ENCODE measurements around the gene ANKH.

Gene ANKH

DNA sequence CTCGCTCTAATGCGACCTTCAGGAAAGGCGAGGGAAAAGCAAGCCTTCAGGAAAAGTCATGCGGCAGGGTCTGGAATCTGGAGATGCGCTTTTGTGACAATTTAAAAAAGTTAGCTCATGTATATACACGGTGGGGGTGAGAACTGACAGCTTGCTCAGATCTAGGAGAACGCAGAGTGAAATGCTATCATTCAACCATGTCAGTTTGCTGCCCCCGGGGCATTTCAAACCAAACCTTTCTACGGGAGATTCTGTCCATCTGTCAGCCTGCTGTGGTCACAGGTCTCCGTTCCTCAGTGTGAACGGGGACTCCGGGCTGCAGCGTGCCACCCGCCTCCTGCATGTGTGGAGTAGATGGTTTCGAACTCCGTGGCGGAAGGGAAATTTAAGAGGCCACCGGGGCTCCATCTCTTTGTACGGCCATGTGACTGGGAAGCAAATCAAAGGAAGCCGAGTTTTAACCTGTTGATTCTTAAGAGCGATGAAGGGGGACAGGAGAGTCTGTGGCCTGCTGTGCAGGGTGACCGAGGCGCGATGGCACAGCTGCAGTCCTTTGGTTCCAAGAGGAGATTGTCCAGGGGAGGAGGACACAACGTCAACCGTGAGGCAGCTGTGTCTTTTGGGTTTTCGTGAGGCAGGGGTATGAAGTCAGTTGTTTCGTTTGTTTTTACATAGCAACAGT is 161.1 kb downstream of the ANKH start:
- DNase-seq, result no peak

DNA sequence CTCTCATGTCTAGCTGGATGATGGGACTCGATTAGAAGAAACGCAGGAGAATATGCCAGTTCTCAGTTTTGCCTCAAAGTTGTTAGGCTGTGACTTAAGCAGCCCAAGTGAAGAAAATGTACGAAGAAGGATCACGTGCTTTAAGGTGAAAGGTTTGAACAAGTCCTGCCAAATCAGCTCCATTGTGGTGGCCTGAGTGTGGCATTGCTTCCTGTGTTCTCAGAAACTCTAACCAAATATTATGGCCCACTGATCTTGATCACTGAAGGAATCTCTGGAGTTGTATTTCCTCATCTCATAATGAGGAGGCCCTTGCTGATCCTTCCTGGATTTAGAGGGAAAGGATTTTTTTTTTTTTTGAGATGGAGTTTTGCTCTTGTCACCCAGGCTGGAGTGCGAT is 163.0 kb downstream of the ANKH start:
- DNase-seq, result no peak

DNA sequence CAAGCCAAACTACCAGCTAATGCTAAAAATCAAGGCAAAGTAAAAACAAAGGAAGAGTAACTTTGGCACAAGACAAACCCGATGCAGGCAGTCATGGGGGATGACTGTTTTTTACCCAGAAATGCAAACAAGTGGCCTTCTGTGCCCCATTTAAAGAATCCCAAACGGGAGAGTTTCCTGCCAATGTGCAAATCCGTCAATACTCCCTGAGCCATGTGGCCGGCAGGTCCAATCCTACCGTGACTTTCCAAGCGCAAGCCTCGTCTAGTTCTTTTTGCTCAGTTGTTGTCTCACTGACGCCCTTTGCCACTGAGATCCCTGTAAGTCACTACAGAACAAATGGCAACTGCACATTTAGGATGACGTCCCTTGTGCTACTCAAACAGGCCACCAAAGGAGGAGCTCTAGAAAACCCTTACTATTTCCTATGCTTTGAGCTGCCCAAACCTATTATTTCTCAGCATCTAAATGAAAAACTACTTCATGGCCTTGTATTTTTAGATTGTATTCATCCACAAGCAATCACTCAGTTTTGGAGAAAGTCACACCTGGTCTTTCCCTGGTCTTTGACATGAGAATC is 163.7 kb downstream of the ANKH start:
- DNase-seq, result no peak

DNA sequence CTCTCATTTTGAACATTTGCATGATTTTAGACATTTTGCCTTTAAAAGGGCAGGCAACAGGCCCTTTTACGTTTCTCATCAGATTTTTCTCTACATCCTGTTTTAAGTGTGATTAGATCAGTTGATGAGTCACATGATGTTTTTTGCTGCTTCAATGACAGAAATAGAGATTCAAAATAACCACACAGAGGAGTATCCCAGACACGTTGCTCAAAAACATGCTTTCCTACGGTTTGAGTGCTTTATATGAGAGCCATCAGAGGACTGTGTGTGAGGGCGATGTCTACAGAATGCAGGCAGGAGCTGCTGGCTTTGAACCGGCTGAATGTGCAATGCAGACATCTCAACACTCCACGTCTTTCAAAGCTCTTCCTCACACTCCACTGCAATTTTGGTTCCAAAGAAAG is 165.0 kb downstream of the ANKH start:
- DNase-seq, result no peak

DNA sequence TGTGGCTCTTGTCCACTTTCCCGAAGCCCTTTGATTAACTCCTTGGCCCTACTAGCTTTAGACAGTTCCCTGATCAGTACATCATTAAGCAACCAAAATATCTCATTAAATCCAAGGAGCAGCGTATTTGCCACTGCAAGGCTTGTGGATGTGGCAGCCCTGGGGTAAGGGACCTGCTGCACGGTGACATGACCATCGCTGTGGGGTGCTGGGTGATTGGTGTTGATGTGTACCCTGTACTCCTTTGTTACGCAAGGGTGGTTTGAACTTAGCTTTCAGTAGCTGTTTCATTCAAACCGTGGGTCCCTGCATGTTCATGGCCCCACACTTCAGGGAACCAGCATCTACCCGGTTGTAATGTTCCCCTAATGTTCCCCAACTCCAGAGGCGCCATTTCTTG is 166.0 kb downstream of the ANKH start:
- DNase-seq, result no peak

DNA sequence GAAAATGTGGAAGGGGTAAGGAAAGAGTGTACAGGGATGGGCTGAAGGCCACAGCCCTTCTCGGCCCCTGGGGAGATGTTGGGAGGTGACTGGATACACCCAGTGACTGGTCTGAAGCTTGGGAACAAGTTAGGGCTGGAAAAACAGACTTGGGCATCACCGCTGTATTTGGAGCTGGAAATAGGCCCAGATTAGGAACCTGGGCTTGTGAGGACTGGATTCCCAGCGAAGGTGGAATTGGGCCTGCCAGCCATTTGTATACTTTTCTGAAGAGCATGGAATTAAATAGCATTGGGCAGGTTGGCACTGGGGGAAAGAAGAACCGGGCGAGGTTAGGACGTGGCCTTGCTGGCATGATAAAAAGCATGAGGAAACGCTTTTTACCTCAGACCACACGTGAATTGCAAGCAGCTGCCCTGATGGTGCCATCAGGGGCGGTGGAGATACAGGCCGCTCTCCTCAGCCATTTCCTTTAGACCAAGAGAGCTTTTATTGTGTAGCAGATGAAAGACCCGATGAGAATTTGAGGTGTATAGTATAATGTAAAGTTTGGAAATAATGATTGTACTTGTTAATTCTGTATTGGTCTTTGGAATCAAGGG is 169.2 kb downstream of the ANKH start:
- no peak for DNase-seq

DNA sequence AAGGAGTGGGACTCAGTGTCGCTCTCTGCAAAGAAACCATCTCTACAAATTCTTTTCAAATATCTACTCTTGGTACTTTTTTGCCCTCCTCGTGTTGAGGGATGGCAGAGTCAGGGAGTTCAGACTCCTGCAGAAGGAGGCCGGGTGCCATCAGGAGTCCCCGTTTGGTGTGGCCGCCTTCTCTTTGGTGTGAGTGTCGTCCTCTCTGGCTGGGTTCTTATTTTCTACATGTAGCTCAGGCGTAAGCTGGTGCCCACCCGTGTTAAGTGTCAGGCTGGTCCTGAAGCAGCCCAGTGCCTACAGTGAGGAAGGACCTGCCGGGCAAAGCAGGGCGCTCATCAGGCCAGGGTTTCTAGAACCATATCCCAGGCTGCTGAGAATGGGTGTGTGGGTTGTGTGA is 170.0 kb downstream of the ANKH start:
- no peak for DNase-seq

DNA sequence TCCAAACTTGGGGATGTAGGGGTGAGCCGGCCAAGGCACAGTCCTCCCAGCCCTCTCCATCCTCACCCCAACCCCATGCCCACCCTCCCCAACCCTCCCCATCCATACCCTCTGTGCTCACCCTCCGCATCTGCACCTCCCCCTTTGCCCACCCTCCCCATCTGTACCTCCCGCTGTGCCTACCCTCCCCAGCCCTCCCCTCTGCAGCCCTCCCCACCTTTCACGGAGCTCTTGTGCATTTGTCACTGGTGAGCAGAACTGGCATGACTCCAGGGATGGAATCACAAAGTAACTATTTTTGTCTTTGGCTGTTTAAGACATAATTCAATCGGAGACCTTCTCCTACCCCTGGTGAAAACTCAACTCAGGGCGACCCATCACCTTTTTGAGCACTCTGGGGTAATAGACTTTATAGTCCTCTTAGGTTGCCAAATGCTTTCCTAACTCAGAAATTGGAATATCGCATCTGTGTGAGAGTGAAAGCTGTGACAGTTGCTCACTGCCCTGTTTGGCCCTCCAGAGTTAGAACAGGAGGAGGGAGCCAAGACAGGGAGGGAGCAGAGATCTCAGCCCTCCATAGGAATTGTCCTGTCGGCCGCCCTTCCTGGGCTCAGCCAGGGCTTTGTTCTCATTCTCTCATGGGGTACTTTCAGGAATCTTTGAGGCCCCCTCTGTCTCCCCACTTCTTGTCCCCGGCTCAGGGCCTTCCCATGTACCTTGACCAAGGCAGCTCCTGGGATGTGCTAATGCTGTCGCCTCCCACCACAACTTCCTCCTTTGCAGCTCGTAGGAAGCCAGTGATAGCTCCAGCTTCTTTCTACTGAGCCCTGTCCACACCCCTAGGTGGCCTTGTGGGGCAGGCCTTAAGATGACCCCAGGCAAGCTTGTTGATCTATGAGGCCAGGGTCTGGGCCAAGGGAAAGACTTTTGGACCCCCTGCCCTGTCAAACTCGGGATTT is 170.8 kb downstream of the ANKH start:
- DNase-seq, result no peak

DNA sequence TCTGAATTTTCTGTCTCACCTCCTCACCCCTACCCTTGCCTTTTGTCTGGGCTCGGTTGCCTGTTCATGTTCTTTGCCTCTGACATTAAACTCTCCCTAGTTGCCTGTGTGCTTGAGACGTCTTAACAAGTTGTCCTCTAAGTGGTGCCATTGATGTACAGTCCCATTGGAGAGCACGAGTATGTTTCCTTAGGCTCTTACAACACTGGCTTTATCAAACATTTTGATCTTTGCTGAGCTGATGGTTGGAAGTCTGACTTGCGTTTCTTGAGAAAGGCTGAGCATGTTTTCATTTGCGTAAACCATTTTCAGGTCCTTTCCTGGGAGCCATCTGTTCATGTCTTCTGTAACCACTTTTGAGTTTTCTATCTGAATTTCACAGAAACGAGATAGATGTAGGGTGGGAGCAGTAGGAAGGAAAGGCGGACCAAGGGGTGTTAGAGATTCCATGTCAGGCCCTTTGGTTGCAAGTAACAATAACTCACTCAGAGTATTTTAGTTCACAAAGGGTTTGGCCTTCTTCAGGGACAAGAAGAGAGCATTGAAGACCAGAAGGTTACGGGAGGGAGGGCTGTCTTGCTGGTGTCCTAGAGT is 171.7 kb downstream of the ANKH start:
- DNase-seq, result no peak

DNA sequence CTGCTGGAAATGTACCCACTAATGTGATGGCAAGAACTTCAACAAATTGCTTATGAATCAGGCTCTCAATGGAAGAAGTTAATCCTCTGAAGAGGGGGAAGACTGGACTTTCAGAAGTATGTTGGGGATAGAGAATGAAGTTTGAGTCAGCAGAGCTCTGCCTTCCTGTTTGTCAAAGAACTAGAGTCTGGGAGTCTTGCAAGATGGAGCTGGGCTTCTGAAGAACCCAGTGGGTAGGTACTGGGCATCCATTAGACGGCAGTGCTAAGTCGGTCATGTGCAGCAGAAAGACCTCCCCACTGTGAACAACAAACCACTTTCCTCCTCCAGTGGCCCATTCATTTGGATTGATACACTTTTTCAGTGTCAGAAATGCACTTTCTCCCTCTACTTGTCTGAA is 172.4 kb downstream of the ANKH start:
- no peak for DNase-seq

DNA sequence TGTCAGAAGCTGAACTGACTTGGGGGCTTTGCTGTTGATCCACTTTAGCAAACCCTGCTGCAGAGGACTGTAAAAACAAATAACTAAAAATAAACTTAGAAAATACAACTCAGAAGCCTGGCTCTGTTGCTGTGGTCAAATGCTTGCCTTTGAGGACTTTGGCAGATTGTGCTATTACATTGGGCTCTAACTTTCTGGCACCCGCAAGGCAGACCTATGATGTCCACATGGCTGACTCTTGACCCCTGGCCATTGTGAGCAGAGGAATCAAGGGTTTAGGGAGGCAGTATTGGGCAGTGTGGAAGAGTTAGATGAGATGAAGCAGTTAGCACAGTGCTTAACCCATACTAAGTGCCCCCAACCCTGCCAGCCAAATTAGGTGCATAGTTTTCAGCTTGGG is 173.1 kb downstream of the ANKH start:
- DNase-seq, result no peak

DNA sequence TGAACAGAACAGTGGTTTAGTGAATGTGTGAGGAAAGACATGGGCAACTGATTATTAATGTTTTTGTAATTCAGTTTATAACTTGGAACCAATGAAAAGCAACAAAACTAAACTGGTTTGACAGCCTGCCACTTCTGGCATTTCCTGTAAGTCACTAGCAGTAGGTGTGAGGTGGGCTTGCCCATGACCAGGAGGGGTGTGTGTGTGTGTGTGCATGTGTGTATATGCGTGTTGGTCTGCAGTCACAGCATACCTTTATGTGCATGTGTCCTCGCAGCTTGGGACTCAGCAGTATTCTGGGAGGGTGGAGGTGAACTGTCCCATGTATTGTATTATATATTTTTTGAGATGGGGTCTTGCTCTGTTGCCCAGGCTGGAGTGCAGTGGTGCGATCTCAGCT is 174.7 kb downstream of the ANKH start:
- no peak for DNase-seq

DNA sequence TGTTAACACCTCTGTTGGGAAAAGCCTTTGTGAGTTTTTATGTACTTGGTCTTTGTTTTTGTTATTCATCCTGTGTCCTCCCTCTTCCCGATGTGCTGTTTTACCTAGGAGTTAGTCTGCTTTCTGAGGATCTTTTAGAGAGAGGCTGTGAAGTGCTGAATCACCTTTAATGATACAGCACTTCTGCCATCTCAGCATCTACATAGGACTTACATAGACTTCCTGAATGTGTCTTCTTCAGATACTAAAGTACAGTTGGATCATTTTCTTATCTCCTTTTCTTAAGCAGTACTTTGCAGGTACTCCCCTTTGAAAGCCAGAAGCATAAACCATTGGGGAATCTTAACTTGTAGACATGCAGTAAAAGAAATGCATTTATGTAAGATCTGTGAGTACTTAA is 175.5 kb downstream of the ANKH start:
- no peak for DNase-seq

DNA sequence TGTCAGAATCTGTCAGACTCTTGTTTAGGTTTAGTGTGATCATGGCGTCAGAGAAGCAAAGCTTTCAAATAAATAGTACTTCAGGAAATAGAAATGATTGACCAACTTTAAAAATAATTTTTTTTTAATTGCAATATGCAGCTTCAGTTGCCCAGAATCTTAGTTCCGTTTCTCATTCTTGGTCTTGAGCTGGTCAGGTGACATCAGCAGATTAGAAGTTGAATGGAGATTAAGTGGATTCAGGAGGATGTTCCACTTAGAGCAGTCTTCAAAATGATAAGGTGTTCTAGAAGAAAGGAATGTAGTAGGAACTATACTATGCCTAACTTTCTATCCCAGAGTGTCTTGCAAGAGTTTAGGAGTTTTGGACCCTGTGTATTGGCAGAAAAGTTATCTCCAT is 176.4 kb downstream of the ANKH start:
- no peak for DNase-seq

DNA sequence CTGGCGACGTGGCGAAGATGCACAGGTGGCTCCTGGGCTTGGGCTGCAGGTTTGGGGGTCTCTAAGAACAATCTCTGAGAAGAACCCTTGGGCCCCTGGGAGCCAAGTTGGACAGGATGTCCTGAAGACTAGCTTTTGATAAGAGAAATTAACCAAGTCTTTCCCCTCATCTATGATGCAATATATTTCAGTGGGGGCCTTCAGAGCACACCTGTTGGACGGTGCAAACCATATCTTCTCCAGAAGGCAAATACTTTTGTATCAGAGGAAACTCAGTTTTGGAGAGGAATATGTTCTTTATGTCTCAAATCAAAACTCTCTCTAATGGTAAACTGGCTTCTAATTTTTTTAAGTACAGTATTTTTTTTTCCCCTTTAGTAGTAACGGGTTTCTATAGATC is 178.5 kb downstream of the ANKH start:
- DNase-seq, result no peak

DNA sequence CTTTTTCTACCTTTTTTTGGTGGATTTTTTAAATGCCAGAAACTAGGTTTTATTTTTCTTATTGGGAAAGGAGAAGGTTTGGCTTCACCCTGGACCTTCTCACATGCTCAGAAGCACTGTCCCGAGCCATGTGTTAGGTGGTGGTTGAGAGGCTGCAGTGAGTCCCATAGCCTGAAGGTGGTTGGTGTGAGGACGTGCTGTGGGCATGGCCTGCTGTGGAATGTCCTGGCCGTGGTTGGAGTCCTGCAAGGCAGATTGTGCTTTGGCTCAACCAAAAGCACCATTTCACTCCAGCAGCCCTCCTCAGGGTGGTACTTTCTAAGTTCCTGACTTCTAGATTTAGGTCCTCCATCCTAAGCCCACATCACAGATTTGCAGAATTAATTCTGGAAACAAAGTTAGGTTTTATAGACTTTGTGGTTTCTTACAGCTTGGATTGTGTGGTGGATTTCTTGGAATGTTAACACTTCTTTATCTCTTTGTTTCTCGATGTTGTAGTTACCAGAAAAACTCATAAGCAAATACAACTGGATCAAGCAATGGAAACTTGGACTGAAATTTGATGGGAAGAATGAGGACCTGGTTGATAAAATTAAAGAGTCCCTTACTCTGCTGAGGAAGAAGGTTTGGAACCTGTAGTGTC is 184.4 kb downstream of the ANKH start:
- DNase-seq, result no peak

DNA sequence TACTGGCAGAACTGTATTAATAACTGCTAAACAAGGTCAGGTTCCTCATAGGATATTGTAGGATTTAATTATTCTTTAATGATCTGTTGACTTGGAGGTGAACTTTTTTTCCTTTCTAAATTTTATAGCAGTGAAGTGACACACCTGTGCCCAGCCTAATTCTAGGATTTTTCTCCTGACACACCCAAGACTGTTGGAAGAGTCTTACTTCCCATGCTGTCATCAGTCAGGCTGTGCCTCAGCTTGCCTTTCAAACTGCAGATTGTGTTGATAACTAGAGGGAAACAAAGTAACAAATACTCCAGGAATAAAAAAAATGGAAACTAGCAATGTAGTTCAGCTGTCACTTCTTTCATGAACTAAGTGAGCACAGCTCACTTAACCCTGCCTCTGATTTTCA is 185.1 kb downstream of the ANKH start:
- peak; percentile 3 for DNase-seq

DNA sequence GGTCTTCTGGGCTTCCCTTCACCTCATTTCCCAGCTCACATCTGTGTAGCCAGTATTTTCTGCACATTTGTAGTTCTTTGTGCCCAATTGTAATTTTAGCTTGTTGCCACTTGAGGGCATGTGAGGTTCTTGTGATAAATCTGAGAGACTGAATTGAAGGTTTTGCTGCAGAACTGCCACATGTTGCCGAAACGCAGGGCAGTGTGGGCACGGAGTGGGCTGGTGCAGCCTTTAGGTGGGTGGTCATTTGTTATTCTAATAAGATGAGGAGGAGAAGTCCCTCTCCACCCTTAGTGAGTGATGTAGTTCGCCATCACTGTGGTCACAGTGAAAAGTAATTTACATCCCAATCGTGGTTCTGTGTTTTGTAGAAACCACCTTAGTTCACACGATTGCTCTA is 185.8 kb downstream of the ANKH start:
- peak; percentile 65 for DNase-seq

DNA sequence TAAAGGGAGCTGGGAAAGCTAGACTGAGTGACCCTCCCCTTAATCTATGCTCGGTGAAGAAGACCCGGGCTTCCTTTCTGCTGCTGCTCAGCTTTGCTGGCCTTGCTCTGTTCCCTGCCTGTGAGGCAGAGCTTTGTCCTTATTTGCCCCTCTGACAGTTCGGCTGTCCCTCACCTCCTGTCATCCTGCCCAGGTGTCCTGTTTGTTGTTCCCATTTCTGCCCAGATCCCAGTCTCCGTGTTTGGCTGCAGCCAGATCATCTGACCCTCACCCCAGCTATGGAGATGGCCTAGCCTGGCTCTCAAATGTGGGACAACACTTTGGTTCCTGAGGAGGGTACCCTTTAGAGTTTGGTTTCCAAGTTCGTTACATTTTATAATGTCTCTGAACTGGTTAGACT is 186.8 kb downstream of the ANKH start:
- no peak for DNase-seq

DNA sequence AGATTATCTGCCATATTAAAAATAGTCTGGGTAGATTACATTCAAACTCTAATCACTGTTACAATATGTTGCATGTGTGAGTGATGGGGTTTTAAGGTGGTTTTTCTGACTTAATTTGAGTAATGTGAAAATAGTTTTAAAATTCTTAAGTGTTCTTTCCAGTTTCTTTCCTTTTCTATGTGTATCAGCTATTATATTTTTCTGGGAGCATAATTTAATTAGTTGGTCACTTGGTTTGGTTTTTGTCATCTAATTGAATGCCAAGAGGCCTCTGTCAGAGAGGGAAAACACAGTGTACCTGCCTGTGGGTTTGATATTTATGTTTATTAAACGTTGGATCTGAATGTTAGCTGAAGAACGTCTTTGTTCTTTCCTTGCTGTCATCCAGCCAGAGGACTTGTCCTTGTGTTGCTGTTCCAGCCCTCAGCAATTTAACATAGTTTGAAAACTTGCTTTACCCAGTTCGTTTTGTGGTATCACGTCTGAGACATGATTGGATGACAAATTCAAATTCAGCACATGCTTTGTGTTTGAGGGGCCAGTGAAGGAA is 187.6 kb downstream of the ANKH start:
- DNase-seq, result no peak

DNA sequence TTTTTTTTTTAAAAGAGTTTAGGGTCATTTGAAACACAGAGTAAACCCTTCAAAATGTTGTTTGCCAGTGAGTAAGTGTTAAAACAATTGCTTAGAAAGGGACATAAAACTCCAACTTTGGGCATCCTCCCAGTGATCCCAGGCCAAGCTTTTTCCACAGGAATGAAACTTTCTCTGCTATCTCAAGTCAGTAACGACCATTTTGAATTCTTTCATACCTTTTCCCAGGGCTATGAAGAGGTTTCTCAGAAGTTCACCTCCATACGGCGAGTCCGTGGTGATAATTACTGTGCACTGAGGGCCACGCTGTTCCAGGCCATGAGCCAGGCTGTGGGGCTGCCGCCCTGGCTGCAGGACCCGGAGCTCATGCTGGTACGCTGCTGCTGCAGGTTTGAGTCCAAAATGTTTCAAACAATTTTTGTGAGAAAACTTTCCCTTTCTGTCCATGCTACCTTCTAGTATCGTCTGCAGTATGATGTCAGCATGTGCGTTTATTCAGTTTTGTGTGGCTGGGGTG is 190.3 kb downstream of the ANKH start:
- DNase-seq, result no peak

DNA sequence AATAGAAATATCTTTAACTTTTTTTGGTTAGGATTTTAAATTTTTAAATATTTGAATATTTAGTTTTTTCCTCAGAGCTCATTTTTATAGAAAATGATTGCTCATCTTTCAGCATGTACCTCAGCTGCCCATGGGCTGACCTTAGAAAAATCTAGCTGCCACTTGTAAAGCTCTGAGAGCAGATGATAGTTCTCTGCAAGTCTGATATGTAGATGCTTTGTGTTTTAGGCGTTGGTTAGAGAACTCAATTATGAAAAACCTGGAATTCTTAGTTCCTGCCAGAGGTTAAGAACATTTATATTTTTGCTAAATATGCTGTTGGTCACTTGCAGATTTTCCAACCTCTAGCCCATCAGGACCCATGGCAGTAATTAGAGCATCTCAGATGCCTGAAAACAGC is 192.0 kb downstream of the ANKH start:
- no peak for DNase-seq

All from NCI-H2171 (cell line).